Upper lobe of left lung (tissue), 6 donors: ENCODE measurements around the gene GABARAPL2. TPM values are rescaled to one million over a fixed set of nuclear protein-coding genes. Genes with fewer than 3 reads are reported as not detected.

Source experiments
- ATAC-seq, 2 donors: fragments of 200-7000 bp; cut with Tn5 transposase; one replicate each; pipeline ENCODE4 v1.9.1; 2022; ENCODE audit warnings: mild to moderate bottlenecking in 2 of 2, moderate library complexity in 2 of 2; ENCODE audit not compliant: low FRiP score in 2 of 2
- DNase-seq, 2 donors: peaks; one replicate each; pipeline ENCODE4 v3.0.0-alpha.2; 2019 to 2020
- H3K27ac ChIP-seq, 4 donors: fragments of 200-600 bp; sonication (generic); one replicate each; pipeline ENCODE4 v1.5.1; 2016 to 2019
- H3K27me3 ChIP-seq, 4 donors: fragments of 200-600 bp; sonication (generic); one replicate each; pipeline ENCODE4 v1.5.1; 2017 to 2019
- H3K36me3 ChIP-seq, 4 donors: fragments of 200-600 bp; sonication (generic); one replicate each; pipeline ENCODE4 v1.5.1; 2016 to 2019
- H3K4me1 ChIP-seq, 4 donors: fragments of 200-600 bp; sonication (generic); one replicate each; pipeline ENCODE4 v1.5.1; 2018 to 2019
- H3K4me3 ChIP-seq, 4 donors: fragments of 200-600 bp; sonication (generic); one replicate each; pipeline ENCODE4 v1.5.1; 2017 to 2019; ENCODE audit warnings: mild to moderate bottlenecking in 2 of 4, moderate library complexity in 1 of 4
- H3K9me3 ChIP-seq, 4 donors: fragments of 200-600 bp; sonication (generic); one replicate each; pipeline ENCODE4 v1.5.1; 2018 to 2019
- EP300 ChIP-seq, 4 donors: sonication (generic); formaldehyde crosslinking; IDR thresholded peaks; one replicate each; pipeline ENCODE4 v1.5.1; 2017; ENCODE audit warnings: antibody characterized with exemption in 4 of 4, control low read depth in 2 of 4
- POLR2A ChIP-seq, 4 donors: fragments of 450-650 bp; IDR thresholded peaks; one replicate each; pipeline ENCODE4 v1.5.1; 2016 to 2017; ENCODE audit warnings: antibody characterized with exemption in 4 of 4, mild to moderate bottlenecking in 2 of 4
- POLR2AphosphoS5 ChIP-seq, 2 donors: sonication (generic); formaldehyde crosslinking; IDR thresholded peaks; one replicate each; pipeline ENCODE4 v1.5.1; 2017; ENCODE audit warnings: antibody characterized with exemption in 2 of 2
- WGBS, 2 donors: methylation state at CpG; one replicate each; pipeline ENCODE4 v1.1.5; 2017 to 2018; 5-methylcytosine and 5-hydroxymethylcytosine counted together
- total RNA-seq, 6 donors: library from RNA; depleted of rRNA in 4 of 6; stranded (reverse); fragments of >200 nt in 4 of 6; gene quantifications; one replicate each; pipeline versions ENCODE4 v1.1.0 to v1.2.1, GENCODE V29; 2016 to 2021
- TF ChIP-seq, protein P1 (sequence below), 6 experiments: fragments of 450-650 bp in 4 of 6; fragments of 200-600 bp in 2 of 6; sonication (generic) in 2 of 6; IDR thresholded peaks; one replicate each; pipeline ENCODE4 v1.5.1; 2016 to 2019; ENCODE audit warnings: antibody characterized with exemption in 6 of 6
- donor health status: DM: no; HTN: no; CAD: no; lungs with moderate emphysema.
- donor health status: DM: no; HTN: yes; CAD: no; lungs with severe emphysema.

Gene GABARAPL2
- total RNA-seq, 6 donors from 2014 or later: 14.7 to 103 (median 81.1) TPM

DNA sequence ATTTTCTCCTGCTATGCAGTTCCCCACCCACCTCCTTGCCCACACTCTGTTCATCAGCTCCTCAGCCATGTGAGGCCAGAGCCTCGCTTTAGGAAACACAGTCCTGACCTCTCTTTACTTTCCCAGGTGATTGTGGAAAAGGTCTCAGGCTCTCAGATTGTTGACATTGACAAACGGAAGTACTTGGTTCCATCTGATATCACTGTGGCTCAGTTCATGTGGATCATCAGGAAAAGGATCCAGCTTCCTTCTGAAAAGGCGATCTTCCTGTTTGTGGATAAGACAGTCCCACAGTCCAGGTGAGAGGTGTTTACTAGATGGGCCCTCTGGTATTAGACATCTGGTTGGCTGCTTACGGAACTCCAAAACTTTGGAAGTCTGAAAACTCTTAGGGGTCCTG is 1.7 kb downstream of the GABARAPL2 start:
- H3K36me3 ChIP-seq: peaks cover 0 to 54% (median 43%) of the 10 kb centered on the region in 4 donors
- no peaks in the 10 kb centered on the region for H3K9me3 ChIP-seq
- H3K27me3 ChIP-seq: no peaks in the 10 kb centered on the region
- H3K4me1 ChIP-seq: peaks cover 34 to 64% (median 41%) of the 10 kb centered on the region in 4 donors
- ATAC-seq: no peak
- no peak overlapping the region for H3K27ac ChIP-seq
- H3K4me3 ChIP-seq: no peak overlapping the region
- 74 to 90% methylated on average over 4 of the region's 4 CpGs for WGBS, 2 donors
- TF ChIP-seq, protein P1, sequence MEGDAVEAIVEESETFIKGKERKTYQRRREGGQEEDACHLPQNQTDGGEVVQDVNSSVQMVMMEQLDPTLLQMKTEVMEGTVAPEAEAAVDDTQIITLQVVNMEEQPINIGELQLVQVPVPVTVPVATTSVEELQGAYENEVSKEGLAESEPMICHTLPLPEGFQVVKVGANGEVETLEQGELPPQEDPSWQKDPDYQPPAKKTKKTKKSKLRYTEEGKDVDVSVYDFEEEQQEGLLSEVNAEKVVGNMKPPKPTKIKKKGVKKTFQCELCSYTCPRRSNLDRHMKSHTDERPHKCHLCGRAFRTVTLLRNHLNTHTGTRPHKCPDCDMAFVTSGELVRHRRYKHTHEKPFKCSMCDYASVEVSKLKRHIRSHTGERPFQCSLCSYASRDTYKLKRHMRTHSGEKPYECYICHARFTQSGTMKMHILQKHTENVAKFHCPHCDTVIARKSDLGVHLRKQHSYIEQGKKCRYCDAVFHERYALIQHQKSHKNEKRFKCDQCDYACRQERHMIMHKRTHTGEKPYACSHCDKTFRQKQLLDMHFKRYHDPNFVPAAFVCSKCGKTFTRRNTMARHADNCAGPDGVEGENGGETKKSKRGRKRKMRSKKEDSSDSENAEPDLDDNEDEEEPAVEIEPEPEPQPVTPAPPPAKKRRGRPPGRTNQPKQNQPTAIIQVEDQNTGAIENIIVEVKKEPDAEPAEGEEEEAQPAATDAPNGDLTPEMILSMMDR (IDR thresholded peaks at IDR 0.05): no peak
- TF ChIP-seq POLR2AphosphoS5 (IDR thresholded peaks at IDR 0.05) (no peak), POLR2A (IDR thresholded peaks at IDR 0.05) (no peak), EP300 (IDR thresholded peaks at IDR 0.05) (no peak)
- no peak for DNase-seq

DNA sequence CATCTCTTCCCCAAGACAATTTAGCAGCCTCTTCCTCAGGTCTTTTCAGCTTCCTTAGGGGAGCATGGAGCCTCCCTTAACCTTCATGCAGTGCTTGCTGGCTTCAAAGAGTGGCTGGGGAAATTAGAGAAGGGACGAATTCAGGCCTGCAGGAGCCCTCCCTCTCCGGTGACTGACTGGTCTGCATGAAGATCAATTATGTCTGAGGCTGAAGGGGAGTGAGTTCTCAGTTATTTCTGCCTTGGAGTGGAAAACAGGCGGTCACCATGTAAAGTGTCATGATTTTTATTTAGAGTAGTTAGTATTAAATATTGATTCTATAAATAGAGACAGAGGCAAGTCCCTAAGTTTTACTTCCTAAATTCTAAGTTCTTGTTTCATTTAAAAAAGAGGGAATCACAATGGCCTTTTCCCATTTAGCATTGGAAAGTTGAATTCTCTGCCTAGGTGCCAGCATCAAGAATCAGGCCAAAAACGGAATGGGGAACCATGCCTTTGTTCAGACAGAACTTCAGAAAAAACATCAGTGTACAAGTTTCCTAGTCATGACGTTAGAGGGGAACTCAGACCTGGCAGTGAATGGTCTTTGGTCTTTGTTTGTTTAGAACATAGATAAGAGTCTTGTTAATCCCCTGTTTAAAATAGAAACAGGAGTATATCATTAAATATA is 4.4 kb downstream of the GABARAPL2 start:
- ATAC-seq (no peak), DNase-seq (no peak)
- Histone ChIP-seq H3K9me3 (no peaks in the 10 kb centered on the region), H3K27me3 (no peaks in the 10 kb centered on the region), H3K4me3 (no peak overlapping the region), H3K4me1 (peaks cover 32 to 71% (median 39%) of the 10 kb centered on the region in 4 donors), H3K36me3 (peaks cover 5 to 81% (median 63%) of the 10 kb centered on the region in 4 donors), H3K27ac (peak overlapping the region in 1 of 4 donors; percentile 31)
- no peak for TF ChIP-seq EP300 (IDR thresholded peaks at IDR 0.05)
- TF ChIP-seq POLR2A (IDR thresholded peaks at IDR 0.05): no peak
- TF ChIP-seq POLR2AphosphoS5 (IDR thresholded peaks at IDR 0.05): no peak
- TF ChIP-seq, protein P1 (IDR thresholded peaks at IDR 0.05): no peak
- whole genome bisulfite sequencing, 2 donors: 56 to 62% methylated on average over 5 of the region's 5 CpGs

DNA sequence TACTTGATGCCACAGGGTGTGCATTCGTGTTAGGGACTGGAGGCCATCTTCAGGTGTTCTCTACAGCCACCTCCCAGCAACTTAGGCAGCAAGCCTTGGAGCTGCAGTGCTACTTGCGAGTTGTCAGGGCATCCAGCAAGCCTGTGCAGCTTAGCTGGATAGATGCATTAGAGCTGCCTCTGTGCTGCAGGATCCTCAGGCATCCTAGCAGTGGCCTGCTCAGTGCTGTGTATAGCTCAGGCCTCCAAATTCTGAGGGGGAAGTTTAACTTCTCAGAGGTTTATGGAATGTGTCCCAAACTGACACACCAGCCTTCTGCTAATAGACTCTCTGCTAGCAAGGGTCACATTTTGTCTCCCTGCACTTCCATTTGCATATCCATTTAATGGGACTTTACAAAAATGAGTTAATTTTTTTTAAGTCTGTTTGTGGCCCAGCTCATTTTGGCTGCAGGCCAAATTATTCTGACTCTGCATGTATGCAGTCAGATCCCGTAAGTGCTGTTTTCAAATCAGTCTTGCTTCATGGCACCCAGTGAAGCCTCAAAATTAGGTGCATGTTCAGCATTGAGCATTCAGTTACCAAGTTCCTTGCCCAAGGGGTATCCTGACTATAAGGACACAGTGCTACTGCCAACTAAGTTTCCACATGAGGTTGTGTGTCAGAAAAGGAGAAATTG is 6.8 kb downstream of the GABARAPL2 start:
- TF ChIP-seq EP300 (IDR thresholded peaks at IDR 0.05) (no peak), POLR2A (IDR thresholded peaks at IDR 0.05) (no peak), POLR2AphosphoS5 (IDR thresholded peaks at IDR 0.05) (no peak)
- TF ChIP-seq, protein P1 (IDR thresholded peaks at IDR 0.05): no peak
- Histone ChIP-seq H3K27me3 (no peaks in the 10 kb centered on the region), H3K9me3 (no peaks in the 10 kb centered on the region), H3K36me3 (peaks cover 17 to 100% (median 85%) of the 10 kb centered on the region in 4 donors), H3K27ac (peak overlapping the region in 1 of 4 donors; percentile 11), H3K4me3 (no peak overlapping the region), H3K4me1 (peaks cover 18 to 55% (median 27%) of the 10 kb centered on the region in 4 donors)
- WGBS, 2 donors: 63 to 77% methylated on average over 2 to 3 of the region's 3 CpGs
- DNase-seq: no peak
- no peak for ATAC-seq

DNA sequence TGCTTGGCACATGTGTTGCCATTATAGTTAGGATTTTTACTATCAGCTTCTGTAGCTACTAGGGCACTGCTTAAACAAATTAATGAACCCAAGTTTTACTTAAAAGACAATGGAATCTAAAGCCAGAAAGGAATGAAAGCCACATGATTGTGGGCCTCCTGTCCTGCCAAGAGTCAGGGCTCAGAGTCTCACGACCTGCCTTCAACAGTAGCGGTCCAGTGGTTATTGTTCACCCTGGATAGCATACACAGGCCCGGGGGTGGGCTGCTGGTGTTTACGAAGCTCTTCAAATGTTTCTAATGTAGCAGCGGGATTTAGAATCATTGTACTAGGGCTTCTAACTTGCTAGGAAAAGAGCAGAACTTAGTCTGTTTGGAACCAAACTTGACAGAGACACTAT is 7.8 kb downstream of the GABARAPL2 start:
- 78 to 80% methylated on average over 5 of the region's 5 CpGs for WGBS, 2 donors
- Histone ChIP-seq H3K36me3 (peaks cover 26 to 100% (median 85%) of the 10 kb centered on the region in 4 donors), H3K4me1 (peaks cover 17 to 46% (median 21%) of the 10 kb centered on the region in 4 donors)

More for the DNA sequence above, 7.8 kb downstream of the GABARAPL2 start:
- Histone ChIP-seq H3K27ac (no peak overlapping the region), H3K27me3 (no peaks in the 10 kb centered on the region), H3K4me3 (no peak overlapping the region), H3K9me3 (no peaks in the 10 kb centered on the region)
- DNase-seq (no peak), ATAC-seq (no peak)
- no peak for TF ChIP-seq POLR2A (IDR thresholded peaks at IDR 0.05)
- TF ChIP-seq, protein P1 (IDR thresholded peaks at IDR 0.05): no peak
- TF ChIP-seq EP300 (IDR thresholded peaks at IDR 0.05): no peak
- TF ChIP-seq POLR2AphosphoS5 (IDR thresholded peaks at IDR 0.05): no peak
